ENCODE measurements around the gene FGFR3. TPM values are rescaled to one million over a fixed set of nuclear protein-coding genes. Genes with fewer than 3 reads are reported as not detected.

FGFR3 gene
- total RNA-seq, 4 donors from 2014 or later, result 0.22 to 1.3 (median 0.94) TPM; not detected in 1

DNA sequence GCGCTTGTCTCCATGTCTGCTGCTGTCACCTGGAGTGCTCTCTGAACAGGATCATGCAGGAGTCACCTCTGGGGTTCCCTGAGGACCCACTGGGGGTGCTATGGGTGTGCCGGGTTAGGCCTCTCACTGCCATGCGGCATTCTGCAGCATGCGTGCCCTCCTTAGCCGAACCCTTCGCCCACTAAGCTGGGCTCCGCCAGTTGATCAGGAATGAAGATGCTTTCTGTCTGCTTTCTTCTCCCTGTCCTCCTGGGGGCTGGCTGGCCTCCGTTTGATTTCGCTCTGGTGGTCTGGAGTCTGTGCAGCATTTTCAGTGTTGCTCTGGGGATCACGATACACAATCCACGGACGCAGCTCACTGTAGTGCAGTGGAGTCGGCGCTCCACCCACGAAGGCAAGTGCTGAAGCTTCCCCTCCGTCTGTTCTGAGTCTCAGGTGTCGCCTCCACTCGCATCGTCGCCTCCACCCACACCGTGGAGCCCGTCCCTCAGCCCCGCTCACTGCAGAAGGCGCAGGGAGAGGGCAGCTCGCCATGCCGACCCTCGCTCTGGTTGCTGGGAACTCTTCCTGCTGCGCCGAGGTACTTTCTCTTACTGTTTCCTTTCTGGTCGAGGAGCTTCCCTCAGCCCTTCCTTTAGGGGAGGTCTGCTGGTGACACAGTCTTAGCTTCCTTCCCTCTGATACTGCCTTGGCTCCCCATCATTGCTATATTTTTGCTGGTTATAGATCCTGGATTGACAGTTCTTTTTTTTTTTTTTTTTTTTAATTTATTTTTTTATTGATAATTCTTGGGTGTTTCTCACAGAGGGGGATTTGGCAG is 33.6 kb downstream of the FGFR3 start:
- TF ChIP-seq CTCF (IDR thresholded peaks at IDR 0.05; ENCODE audit: low read depth), result no peak

DNA sequence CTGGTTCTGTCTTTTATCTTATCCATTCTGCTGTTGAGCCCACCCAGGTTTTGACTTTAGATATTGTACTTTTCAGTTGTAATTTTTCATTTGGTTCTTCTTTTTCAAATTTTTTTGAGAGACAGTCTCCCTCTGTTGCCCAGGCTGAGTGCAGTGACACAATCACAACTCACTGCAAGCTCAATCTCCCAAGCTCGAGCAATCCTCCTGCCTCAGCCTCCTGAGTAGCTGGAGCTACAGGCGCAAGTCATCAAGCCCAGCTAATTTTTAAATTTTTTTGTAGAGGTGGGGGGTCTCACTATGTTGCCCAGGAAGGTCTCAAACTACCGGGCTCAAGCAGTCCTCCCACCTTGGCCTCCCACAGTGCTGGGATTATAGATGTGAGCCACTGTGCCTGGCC is 37.1 kb downstream of the FGFR3 start:
- TF ChIP-seq CTCF (IDR thresholded peaks at IDR 0.05; ENCODE audit: low read depth), result no peak

DNA sequence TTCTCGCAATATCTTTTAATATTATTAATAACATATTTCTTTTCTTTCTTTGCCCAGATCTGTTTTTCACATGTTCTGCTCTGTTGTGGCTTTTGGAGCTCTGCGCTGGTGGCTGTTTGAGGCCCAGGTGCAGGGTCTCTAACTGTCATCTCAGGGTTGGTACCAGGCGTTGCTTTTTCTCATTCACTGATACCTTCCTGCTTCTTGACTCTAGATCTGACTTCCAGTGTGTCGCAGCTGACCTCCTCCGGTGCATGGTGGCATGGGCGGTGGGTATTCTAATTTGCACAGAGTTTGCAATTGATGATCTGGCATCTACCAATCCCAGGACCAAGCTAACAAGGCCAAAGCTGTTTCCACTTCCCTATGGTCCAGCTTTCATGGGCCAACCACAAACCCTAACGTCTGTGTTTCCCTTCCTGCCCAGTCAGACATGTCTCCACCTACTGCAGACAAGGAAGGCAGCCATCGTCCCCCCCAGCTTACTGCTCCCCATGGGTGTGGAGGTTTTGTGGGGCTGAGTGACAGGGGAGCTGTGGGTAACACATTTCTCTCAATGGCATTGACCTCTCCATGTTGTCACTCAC is 37.6 kb downstream of the FGFR3 start:
- TF ChIP-seq CTCF (IDR thresholded peaks at IDR 0.05; ENCODE audit: low read depth), result no peak

DNA sequence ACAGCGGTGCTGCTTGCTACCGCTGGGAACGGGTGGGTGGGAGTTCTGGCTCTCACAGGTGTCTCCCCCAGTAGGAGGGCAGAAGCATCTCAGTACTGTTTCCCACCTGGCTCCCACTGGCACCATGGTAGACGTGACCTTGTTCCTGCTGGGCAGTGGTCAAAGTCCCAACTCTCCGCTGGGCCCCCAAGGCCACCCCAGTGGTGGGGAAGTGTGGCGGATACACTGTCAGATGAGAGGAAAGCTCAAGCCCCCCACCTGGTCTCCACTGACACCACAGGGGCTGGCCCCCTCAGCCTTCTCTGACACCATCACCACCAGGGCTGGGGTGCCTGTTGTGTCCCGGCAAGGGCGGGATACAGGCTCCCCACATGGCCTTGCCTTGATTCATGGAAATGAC is 38.2 kb downstream of the FGFR3 start:
- TF ChIP-seq CTCF (IDR thresholded peaks at IDR 0.05; ENCODE audit: low read depth), result no peak

- no peak for TF ChIP-seq CTCF (IDR thresholded peaks at IDR 0.05; ENCODE audit: low read depth)
Measured at GRCh38 chr4:1832690-1833089, 39.6 kb downstream of the FGFR3 start.

DNA sequence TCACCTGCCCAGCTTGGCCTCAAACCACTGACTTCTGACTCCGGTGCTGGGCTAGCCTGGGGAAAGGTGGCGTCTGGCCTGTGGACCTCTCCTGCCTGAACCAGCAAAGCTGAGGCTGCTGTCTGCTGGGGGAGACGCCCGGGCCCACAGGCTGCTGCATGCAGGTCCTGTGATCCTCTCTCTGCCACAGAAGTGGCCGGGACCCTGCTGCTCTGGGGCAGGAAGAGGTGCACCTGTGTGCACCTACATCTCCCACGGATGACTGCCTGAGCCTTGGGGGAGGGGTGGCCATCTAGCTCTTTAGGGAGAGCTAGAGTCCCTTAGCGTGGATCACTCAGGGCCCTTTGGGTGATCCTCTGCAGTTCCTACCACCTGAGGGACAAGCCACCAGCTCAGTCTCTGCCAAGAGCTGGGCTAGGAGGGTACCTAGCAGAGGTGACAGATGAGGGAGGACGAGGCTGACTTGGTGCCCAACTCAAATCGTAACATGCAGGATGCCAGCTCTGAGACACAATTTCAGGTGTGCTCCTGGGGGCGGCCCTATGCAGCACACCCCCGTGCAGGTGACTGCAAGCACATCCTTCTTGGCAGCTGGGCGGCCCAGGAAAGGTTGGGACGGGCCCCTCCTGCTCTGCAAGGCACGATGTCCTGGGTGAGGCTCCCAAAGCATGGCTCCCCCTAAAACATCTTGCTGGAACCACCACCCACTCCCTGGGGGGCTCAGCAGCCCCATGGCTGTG is 40.4 kb downstream of the FGFR3 start:
- no peak for TF ChIP-seq CTCF (IDR thresholded peaks at IDR 0.05; ENCODE audit: low read depth)
